HG02943 (cell line): ENCODE measurements around the gene AUTS2.

Source experiments
- ATAC-seq: cut with Tn5 transposase; IDR thresholded peaks from one replicate; pipeline ENCODE4 v1.9.1; 2021; ENCODE audit warnings: mild to moderate bottlenecking, low read depth, moderate library complexity; ENCODE audit not compliant: unreplicated experiment

AUTS2 gene

DNA sequence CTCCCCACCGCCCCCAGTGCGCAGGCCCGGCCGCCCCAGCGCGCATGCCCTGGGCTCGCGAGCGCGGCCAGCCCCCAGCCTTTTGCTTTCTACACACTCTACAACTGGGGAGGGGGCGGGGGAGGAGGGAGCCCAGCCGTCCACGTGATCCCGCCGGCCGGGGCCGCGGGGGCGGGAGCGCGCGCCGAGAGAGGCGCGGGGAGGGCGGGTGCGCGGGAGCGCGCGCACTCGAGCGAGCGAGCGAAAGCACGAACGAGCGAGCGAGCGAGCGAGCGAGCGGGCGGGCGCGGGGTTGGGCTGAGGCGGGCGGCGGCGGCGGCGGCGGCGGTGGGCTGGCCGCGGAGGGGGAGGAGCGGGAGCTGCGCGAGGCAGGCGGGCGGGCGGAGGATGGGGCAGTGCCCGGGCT lies at the start of gene AUTS2:
AUTS2 (plus strand) TSS at position 395 of the 406 bp plus-strand sequence. CDS start 1,179 bp downstream, outside the sequence.
- ATAC-seq, result peak; percentile 57

- no peak for ATAC-seq
Measured at GRCh38 chr7:69550991-69551390, 47.3 kb upstream of the AUTS2 start.

- no peak for ATAC-seq
Measured at GRCh38 chr7:69553190-69553589, 45.1 kb upstream of the AUTS2 start.

DNA sequence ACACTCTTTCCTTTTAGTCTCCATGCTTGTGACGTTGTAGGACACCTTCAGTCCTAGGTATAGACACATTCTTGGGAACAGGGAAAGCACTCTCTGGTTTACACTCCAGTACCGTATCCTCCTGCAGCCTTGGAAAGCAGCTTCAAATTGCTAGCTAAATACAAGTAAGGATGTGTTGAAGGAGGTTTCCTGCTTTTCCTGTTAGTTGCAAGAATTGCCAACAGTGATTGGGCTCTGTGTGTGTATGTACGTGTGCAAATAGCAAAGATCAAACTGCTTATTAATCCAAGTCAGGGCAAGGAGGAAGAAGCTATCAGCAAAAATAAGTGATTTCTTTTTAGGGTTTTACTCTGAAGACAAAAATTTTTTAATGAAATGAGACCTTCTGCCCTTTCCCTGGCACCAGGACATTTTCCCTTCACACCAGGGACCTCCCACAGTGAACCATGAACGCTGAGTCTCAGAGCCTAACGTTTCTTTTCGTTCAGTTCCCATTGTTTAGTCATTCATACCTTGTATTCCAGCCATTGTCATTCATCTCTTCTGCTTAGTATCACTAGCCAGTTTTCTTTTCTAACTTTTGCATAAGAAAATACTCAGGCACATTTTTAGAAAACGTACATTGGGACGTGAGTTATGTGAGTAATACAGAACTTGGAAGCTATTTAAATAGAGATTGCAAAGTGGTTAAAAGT lies 36.9 kb upstream of the AUTS2 start:
- ATAC-seq, result no peak

DNA sequence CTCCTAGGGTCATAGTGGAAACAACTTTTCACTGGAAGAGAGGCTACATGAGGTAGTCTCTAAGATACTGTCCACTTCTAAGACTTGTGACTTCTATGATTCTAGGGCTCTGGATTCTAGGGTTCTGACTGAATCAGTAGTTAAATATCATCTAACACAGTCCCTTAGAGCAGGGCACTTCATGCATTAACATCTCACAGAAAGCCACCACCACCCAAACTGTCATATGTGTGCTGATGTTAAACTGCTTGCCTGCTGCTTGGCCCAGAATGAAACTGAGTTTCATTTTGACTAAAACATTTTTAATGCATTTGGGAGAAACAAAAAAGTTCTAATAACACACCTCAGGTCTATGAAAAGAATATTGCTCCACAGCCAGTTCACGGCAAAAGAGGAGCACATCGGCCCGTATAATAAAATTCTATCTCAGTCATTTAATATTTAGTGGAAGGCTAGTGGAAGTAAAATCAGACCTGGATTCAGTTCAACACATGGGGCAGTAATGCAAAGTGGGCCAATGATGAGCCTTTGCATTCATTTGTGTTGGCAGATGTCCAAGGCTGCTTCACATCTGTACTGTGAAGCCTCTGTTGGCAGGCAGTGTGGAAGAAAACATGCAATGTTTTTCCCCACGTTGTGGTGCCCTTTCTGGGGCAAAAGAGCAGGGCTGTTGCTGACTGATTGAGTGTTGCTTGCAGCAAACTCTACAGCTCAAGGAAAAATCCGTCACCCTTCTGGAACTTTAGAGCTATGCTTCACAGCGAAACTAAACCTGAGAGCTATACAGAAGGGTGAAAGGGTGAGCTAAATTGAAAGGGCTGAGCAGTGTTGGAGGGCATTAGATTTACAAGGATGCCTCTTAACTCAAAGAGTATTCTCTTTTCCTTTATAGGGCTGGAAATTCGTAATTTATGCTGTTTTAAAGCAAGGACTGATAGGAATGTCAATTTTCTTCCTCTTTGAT lies 33.5 kb upstream of the AUTS2 start:
- ATAC-seq, result no peak

GRCh38 chr7:69567800-69568199 lies 30.5 kb upstream of the AUTS2 start:
- no peak for ATAC-seq

GRCh38 chr7:69568266-69568665 lies 30.0 kb upstream of the AUTS2 start:
- no peak for ATAC-seq

GRCh38 chr7:69575651-69576050 lies 22.6 kb upstream of the AUTS2 start:
- ATAC-seq, result no peak

- ATAC-seq, result no peak
Measured at GRCh38 chr7:69577221-69577620, 21.1 kb upstream of the AUTS2 start.

DNA sequence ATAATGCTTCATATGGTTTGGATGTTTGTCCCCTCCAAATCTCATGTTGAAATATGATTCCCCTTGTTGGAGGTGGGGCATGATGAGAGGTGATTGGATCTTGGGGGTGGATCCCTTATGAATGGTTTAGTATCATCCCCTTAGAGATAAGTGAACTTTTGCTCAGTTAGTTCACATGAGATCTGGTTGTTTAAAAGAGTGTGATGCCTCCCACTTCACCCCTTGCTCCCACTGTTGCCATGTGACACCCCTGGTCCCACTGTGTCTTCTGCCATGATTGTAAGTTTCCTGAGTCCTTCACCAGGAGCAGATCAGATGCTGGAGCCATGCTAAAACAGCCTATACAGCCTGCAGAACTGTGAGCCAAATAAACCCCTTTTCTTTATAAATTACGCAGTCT lies 13.1 kb upstream of the AUTS2 start:
- ATAC-seq, result no peak

- no peak for ATAC-seq
Measured at GRCh38 chr7:69586321-69586720, 12.0 kb upstream of the AUTS2 start.

- no peak for ATAC-seq
Measured at GRCh38 chr7:69588773-69589172, 9.5 kb upstream of the AUTS2 start.

- ATAC-seq, result no peak
Measured at GRCh38 chr7:69591805-69592204, 6.5 kb upstream of the AUTS2 start.

- no peak for ATAC-seq
Measured at GRCh38 chr7:69593511-69593910, 4.8 kb upstream of the AUTS2 start.

DNA sequence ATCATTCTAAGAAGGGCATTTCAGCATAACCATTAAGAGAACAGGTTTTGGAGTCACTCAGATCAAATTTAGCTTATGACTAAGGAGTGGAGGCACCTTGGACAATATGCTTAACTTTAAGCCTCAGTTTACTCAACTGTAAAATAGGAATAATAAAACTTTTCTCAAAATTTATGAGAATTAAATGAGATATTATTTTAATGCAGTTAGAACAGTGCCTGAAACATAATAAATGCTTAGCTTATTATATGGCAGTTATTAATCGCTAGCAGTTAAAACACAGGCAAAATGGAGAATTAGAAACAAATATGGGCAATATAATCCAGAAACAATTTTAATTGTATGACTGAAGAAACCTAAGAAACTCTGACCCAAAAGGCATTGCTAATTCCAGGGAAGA lies 2.9 kb upstream of the AUTS2 start:
- no peak for ATAC-seq

GRCh38 chr7:69596056-69596455 lies 2.2 kb upstream of the AUTS2 start:
- ATAC-seq, result no peak

GRCh38 chr7:69596723-69597277 lies 1.5 kb upstream of the AUTS2 start:
- no peak for ATAC-seq

GRCh38 chr7:69597278-69598076 lies 798 bp upstream of the AUTS2 start:
- peak; percentile 11 for ATAC-seq

- ATAC-seq, result no peak
Measured at GRCh38 chr7:69598487-69599285, 411 bp downstream of the AUTS2 start.
